ENCODE measurements around the gene MORF4L2.

GRCh38 chrX:103722505-103722904, 36.0 kb upstream of the MORF4L2 start:
- TF ChIP-seq CTCF (IDR thresholded peaks at IDR 0.05) (no peak), POLR2A (IDR thresholded peaks at IDR 0.05) (no peak)
